ENCODE data around the gene PDE4D. TPM values are rescaled to one million over a fixed set of nuclear protein-coding genes. Genes with fewer than 3 reads are reported as not detected.

The PDE4D gene
- total and polyA plus RNA-seq, 9 donors = 21.1 to 65.9 (median 33.0) TPM

DNA sequence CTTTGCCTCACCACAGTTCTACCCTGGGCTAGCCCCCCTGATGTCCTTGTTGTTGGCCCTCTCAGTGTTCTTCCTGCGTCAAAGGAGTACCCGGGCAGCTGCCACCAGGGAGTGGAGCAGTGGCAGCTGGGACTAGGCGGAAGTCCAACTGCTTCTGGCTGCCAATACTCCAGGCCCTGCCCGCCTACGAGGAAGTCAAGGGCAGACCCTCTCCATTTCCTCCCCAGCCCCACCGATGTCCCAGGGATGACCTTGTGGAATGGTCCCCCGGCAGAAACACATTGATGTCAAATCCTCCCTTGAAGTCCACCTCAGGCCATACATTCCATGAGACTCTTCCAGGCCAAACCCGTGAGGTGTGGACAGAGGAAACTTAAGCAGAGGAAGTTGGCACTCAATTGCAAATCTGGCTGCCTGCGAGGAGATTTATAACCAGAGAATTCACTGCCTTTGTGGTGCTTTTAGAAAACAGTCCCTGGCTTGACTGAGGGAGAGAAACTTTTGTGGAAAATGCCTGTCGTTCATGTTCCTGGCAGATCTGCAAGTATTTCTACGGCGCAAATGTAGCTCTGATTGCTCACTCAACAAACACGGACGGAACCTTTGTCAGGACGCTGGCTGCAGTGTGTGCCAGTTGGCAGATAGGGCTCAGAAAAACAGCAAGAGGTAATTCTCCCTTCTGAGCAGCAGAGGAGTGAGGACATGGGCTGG lies 970.9 kb downstream of the PDE4D start:
- Histone ChIP-seq H3K27ac (ENCODE audit: low read length) (peak overlapping the region; percentile 91), H3K36me3 (ENCODE audit: control insufficient read depth, insufficient read depth, low read length) (no peaks in the 10 kb centered on the region), H3K4me3 (ENCODE audit: low read length) (peak overlapping the region; percentile 4), H3K27me3 (ENCODE audit: control insufficient read depth, insufficient read depth, low read length) (no peaks in the 10 kb centered on the region), H3K9me3 (replicated peaks; ENCODE audit: control insufficient read depth, low read depth, low read length) (no peaks in the 10 kb centered on the region), H3K4me1 (ENCODE audit: control insufficient read depth, insufficient read depth, low read length) (peaks cover 17% of the 10 kb centered on the region)
- peak; percentile 93 for DNase-seq
- 33% methylated on average over 12 of the region's 15 CpGs for WGBS (ENCODE audit: insufficient coverage)

- H3K27ac ChIP-seq (ENCODE audit: low read length) = no peak overlapping the region
- H3K27me3 ChIP-seq (ENCODE audit: control insufficient read depth, insufficient read depth, low read length) = no peaks in the 10 kb centered on the region
- H3K4me1 ChIP-seq (ENCODE audit: control insufficient read depth, insufficient read depth, low read length) = peaks cover 17% of the 10 kb centered on the region
- no peak for DNase-seq
- H3K4me3 ChIP-seq (ENCODE audit: low read length) = no peak overlapping the region
- H3K36me3 ChIP-seq (ENCODE audit: control insufficient read depth, insufficient read depth, low read length) = no peaks in the 10 kb centered on the region
- WGBS (ENCODE audit: insufficient coverage) = no CpG with 5 or more reads among the region's 1 CpG
- H3K9me3 ChIP-seq (replicated peaks; ENCODE audit: control insufficient read depth, low read depth, low read length) = no peaks in the 10 kb centered on the region
Observed at GRCh38 chr5:58921159-58921558, 972.4 kb downstream of the PDE4D start.

DNA sequence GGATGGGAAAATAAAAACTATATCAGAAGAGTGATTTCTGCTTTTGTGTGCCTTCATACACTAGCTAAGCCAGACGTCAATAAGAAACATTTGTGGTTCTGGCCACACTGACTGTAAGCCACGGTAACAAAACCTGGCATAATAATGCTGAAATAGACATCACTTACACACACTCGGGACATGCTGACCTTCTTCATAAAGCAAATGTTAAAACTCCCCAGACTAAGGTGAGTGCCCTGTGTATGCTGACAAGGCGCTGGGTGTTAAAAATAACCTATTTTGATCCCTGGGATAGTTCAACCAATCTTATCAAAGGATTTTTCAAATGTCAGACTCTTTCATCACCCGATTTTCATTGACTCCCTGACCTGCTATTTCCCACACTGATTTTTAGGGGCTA lies 973.7 kb downstream of the PDE4D start:
- WGBS (ENCODE audit: insufficient coverage) = 67% methylated on average over 2 of the region's 5 CpGs
- no peak for DNase-seq
- no peak overlapping the region for H3K27ac ChIP-seq (ENCODE audit: low read length)

More for the DNA sequence above, 973.7 kb downstream of the PDE4D start:
- Histone ChIP-seq H3K9me3 (replicated peaks; ENCODE audit: control insufficient read depth, low read depth, low read length) (no peaks in the 10 kb centered on the region), H3K4me1 (ENCODE audit: control insufficient read depth, insufficient read depth, low read length) (peaks cover 17% of the 10 kb centered on the region), H3K36me3 (ENCODE audit: control insufficient read depth, insufficient read depth, low read length) (no peaks in the 10 kb centered on the region), H3K4me3 (ENCODE audit: low read length) (no peak overlapping the region), H3K27me3 (ENCODE audit: control insufficient read depth, insufficient read depth, low read length) (no peaks in the 10 kb centered on the region)
